M059J (cell line): ENCODE data around the gene NUB1. TPM values are rescaled to one million over a fixed set of nuclear protein-coding genes. Genes with fewer than 3 reads are reported as not detected.
A peak's percentile ranks its signal among the peaks of the same experiment; 100 is the strongest.

Experiments
- DNase-seq: peaks from one replicate; pipeline ENCODE4 v3.0.0-alpha.2; 2012; ENCODE audit warnings: low read depth
- total RNA-seq: library from RNA; depleted of rRNA; stranded (reverse); fragments of >200 nt; shearing (Covaris generic); gene quantifications from 2 replicates; pipeline ENCODE4 v1.2.3, GENCODE V29; 2014

Gene NUB1
- total RNA-seq, 1 experiment from 2014 or later = 74.4 TPM

DNA sequence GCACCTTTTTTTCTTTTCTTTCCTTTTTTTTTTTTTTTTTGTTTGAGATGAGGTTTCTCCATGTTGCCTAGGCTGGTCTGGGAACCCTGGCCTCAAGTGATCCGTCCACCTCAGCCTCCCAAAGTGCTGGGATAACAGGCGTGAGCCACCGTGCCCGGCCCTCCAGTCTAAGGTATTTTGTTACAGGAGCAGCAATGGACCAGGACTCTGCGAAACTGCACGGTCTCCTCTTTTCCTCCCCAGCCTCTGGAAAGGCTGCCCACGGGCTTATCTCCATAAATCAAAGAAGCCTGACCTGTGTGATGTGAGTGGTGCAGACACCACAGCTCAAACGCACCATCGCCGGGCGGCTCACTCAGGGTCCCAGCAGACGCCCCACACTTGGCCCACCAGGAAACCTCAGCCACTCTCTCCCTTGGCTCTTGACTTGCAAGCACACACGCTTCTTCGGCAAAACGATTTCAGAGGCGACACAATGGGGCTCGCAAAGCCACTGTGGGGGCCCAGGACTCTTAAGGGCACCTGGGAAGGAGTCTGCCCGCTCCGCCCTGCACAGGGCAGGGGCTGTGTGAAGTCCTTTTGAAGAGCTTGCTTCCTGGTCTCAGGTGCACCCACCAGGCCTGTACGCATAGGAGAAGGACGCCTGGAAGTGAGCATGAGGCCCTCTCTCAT lies 47.6 kb downstream of the NUB1 start:
- no peak for DNase-seq

DNA sequence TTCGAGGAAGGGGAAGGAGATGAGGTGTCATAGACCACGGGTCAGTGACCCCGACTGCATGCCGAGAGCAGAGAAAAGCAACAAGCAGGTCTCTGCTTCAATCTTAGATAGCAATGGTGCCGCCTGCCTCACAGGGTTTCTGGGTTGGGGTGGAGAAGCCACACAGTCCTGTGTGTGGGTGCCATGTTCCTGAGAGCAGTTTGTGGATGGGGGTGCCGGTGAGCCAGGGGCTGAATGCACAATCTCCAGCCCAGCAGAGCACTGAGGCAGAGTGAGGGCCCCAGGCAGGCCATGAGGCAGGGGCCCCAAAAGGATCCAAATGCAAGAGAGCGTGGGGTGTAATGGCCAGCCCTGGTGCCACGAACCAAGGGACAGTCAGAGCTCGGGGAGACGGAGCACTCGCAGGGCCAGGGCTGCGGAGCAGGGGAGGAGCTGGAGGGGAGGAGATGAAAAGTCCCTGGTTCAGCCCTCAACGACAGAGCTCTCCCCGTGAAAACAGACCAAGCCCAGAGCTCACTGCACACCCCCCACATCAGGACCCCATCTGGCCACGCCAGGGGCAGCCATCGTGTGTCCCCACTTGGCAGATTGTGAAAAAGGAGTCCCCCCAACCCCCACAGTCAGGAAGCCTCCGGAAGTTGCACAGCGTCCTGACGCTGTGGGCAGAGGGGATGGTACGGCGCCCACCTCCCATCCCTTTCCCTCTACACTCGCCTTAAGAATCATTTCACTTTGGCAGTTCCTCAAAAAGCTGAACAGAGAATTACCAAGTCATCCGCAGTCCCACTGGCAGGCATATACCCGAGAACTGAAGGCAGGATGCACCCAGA lies 48.4 kb downstream of the NUB1 start:
- DNase-seq = no peak

DNA sequence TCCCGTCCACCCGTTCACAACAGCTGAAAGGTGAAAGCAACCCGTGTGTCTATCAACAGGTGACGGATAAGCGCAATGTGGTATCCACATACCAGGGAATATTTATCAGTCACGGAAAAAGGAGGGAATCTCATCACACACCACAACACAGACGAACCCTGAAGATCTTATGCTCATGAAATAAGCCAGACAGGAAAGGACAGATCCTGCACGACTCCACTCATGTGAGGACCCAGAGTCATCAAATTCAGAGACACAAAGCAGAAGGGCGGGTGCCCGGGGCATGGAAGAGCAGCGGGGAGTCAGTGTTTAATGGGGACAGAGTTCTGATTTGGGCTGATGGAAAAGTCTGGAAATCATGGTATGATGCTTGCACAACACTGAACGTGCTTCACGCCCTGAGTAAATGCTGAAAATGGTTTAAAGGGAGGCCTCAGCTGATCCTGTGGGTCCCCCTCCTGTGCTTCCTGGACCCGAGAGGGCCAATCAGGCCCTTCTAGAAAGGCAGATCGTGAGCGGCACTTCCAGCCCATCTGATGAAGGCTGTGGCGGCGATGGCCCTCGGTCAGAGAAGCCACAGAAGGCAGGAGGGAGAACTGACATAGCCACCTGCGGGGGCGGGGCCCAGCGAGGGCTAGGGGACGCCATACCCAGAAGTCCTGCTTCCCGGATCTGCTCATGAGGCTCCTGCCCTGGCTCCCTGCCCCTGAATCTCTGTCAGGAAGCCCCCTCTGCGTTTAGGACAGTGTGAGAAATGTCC lies 49.2 kb downstream of the NUB1 start:
- no peak for DNase-seq

DNA sequence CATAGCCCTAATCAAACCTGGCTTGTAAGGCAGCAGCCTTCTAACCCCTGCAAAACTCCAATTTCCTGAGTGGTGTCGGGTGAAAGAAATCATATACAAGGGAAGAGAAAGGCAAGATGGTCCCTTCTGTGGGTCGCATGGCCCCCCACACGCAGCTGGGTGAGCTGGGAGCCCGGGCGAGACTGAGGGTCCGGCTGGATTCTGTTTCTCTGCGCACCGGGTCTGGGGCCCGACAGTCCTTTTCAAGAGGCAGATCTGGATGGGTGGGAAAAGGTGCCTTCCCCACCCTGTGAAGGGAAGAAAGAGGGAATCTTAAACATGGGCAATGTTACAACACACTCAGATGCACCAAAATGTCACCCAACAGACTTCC lies 49.7 kb downstream of the NUB1 start:
- no peak for DNase-seq

DNA sequence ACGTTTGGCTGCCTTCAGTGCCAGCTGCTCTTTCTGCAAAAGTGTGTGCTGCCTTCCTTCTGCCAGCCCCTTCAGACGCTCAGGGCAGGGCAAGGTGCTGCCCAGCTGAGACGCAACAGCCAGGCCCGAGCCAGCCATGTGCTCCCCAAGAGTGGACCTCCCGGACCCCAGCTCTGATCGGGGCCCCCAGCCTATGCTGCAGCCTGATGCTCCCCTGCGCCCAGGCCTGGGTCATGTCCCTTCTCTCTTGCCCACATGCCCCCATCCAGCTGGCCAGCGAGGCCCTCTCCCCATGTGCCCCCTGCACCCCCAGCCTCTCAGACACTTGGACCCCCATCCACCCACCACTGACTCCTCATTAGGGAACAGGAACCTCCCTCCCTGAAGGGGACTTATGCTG lies 50.4 kb downstream of the NUB1 start:
- no peak for DNase-seq

DNA sequence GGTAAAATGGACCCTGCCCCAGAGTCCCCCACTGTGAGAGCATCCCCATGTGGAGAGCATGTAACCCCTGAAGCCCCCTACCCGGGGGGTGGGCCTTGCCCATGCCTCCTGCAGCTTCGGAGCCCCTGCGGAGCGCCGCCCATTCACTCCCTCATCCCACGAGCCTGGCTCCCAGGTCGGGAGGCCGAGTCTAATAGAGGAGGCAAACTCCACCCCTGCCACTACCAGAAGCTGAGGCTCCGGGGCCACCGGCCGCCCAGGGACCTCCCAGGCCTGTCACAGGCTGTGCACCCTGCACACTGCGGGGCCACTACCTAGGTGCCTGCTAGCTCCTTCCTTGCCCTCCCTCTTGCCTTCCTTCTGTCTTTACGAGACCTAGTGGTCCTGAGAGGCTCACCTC lies 50.8 kb downstream of the NUB1 start:
- no peak for DNase-seq

DNA sequence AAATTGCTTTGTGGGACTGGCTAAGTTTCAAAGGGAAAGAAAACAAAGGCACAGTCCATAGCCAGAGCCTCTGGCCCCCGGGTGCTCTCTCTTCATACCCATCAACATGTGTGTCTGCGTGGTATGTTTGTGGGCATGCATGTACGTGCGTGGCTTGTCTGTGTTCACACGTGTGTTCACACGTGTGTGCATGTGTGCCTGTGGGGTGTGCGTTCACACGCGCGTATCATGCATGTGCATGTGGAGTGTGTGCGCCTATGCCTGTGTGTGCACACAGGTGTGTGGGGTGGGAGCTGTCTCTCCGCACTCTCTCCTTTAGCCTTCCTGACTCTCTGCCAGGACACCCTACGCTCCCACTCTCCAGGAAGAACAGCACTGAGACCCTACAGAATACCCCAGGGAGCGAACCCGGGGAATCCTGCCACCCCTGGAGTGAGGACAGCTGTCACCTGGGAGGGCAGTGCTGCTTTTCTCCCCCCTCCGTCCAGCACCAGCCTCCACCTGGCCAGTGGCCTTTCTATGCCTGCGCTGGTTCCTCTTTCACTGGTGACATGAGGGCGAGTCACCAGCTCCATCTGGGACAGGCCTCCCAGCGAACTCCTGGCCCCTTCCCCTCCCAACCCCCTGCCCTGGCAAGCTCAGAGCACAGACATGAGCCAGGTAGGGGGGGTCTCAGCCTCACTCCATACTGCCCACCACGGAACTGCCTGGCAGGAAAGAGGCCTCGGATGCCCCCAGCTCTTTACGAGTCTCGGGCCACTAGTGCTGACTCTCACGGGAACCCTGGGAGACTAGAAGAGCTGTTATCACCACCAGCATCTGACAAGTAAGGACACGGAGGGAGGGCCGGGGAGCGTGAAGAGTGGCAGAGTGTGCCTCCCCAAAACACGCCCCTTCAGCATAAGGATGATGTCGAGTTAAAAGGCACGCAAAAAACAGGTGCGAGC lies 51.7 kb downstream of the NUB1 start:
- DNase-seq = no peak

DNA sequence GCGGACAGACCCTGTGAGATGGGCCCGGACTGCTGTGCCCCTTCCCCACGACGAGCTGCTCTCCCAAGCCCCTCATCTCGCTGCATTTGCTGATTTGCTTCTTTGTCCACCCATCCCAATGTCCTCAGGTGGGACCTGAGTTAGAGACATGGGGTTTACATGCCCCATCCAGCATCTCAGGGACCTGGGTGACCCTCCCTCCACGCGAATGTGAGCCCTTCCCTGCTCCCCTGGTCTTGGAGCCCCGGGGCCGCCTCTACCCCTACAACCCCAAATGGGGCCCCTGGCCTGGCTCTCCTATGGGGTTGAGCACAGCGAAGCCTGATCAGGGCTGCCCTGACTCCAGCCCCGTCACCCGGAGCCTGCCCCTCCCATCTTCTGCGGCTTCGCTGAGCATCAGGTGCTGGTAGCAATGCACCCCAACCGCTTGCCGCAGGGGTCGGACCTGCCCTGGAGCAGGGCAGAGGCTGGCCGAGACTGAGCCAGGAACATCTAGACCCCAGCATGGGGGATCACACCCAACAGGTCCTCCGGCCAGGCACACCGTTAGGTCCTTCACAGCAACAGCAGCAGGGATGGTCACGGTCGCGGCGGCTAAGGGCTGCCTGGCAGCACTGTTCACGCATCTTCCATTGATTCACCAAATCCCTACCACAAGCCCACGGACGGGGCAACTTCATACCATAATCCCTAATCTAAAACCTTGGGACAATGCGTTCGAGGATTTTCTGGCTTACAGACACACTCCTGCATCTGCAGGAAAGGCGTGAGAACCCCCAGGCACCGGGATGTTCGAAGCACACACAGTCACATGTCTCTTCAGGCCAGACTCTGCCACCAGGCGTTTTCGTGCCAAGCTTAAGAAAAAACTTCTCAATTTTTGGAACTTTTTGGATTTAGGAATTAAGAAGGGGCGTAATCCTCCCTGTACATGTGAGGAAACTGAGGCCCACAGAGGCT lies 52.7 kb downstream of the NUB1 start:
- no peak for DNase-seq

DNA sequence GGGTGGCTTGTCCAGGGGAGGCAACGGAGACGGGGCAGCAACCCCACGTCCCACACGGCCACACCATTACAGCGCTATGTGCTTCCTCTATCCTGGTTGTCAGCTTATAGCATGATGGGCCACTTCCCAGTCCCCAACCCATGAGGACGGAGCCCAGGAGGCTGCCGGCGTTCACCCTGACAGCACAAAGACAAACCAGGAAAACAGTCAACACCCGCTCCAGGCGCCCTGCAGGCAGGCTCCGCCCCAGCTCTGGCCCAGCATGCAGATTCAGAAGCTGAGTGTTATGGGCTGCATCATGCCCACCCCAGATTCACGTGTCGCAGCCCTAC lies 53.4 kb downstream of the NUB1 start:
- no peak for DNase-seq

DNA sequence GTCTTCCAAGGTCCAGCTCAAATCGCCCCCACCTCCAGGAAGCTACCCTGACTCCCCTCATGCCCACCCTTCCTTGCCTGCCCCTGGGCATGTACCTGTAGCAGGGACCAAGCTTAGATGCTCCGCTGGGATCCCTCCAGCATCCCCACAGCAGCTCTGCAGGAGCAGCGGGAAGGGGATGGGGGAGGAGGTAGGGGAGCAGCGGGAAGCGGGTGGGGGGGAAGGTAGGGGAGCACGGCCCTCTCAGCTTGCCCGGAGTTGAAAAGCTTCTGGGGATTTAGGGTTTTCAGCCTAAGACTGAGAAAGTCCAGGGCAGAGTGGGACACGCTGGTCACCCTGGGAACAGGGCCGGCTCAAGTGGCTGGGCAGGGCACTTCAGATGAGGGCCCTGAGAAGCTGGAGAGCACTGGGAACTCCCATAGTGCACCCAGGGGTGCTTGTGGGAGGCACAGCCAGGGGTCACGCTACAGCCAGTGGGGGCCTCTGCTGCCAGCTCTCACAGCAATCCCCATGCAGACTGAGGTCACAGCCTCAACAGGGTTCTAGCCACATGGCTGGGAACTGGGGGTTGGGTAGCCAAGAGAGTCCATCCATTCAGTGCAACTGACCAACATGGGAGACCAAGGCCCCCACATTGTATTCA lies 54.8 kb downstream of the NUB1 start:
- DNase-seq = no peak

DNA sequence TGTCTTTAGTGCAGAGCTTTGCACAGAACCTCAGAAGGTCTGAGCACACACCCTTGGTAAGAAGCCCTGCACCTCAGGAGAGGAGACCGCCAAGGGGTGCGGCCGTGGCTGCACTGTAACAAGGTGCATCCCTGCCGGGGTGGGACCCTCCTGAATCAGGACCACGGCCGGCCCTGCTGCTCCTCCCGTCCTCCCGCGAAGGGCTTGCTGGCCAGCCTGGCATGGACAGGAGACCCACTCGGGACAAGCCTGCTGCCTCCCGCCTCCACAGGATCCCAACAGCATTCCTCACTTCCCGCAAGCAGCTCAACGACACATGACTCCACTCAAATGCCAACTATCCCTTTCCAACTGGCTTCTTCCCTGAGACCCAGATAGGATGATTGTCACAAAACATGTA lies 55.4 kb downstream of the NUB1 start:
- no peak for DNase-seq

DNA sequence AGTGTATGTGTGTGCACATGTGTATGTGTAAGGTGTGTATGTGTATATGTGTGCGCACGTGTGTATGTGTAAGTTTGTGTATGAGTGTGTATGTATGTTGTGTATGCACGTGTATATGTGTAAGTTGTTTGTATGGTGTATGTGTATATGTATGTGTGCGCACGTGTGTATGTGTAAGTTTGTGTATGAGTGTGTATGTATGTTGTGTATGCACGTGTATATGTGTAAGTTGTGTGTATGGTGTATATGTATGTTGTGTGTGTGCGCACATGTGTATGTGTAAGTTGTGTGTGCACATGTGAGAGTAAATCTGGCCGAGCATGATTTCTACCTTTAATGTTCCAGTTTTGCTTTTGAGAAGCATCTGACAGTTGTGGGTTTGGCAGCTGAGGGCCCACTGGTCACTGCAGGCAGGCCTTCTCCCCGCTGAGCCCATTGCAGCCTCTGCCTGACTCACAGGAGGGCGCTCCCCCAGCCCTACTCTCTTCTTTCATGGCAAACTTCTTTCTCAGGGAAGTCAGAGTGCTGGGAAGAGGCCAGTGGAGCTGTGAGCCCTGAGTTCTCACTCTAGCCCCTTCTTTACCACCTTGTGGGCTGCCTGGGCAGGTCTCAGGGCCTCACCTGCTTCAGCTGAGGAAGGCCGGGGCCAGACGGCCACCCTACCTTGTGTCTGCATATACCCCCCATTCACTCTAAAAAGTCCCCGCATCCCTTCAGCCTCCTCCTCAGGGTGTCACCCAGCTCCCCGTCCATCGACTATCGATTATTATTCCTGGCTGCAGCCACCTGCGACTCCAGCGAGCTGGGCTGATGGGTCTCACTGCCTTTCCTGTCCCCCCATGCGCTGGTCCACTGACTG lies 57.1 kb downstream of the NUB1 start:
- peak; percentile 15 for DNase-seq

DNA sequence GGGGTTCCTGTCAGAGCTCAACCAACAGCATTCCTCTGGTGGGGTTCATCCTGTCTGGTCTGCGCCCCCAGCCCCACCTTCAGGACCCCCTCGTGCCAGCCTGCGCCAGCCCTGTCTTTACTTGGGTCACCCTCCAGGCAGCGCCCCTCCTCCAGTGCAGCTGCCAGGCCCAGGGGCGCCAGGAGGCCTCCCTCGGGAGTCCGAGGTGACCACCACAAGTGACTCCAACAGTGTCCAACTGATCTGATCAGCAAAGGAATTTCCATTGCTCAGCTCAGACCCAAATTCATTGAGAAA lies 57.6 kb downstream of the NUB1 start:
- no peak for DNase-seq

DNA sequence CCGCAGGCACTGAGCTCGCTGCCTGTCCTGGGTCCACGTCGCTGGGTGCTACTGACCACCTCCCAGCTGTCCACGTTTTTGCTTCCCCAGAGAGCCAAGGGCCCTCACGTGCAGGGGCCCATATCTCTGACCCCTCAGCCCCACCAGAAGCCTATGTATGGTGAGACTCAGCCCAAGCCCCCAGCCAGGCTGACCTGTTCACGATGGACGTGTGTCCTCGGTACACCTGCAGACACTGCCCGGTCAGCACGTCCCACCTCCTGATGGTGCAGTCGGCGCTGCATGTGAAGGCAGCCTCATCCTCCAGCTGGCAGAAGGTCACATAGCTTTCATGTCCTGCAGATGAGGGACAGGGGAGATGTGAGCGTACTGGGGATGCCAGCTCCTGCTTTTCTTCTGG lies 58.3 kb downstream of the NUB1 start:
- DNase-seq = no peak

DNA sequence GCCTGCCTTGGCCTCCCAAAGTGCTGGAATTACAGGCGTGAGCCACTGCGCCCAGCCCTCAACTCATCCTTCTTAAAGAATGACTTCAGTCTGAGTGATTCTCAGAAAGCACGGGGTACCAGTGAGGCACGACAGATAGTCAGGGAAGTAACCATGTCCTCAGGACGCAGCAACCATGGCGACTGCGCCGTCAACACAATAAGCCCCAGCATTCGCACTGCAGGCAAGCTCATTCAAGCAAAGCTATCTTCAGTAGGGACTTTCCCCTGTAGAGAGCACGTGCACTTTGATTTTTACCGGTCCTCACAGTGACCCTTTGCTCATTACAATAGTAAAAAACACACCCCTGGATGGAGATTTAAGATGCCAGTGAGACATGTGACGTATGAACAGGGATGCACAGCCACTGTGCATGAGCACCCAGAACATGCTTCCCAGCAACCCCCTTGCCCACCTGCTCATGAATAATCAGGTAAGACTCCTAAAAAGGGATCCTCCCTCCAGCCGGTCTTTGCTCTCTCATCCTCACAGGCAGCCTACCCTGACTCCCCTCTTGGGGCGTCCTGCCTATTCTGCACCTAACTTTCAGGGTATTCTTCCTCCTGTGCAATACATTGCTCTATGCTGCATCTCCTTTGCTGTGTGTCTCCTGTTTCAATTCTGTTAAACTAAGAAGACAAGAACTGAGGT lies 59.2 kb downstream of the NUB1 start:
- no peak for DNase-seq

DNA sequence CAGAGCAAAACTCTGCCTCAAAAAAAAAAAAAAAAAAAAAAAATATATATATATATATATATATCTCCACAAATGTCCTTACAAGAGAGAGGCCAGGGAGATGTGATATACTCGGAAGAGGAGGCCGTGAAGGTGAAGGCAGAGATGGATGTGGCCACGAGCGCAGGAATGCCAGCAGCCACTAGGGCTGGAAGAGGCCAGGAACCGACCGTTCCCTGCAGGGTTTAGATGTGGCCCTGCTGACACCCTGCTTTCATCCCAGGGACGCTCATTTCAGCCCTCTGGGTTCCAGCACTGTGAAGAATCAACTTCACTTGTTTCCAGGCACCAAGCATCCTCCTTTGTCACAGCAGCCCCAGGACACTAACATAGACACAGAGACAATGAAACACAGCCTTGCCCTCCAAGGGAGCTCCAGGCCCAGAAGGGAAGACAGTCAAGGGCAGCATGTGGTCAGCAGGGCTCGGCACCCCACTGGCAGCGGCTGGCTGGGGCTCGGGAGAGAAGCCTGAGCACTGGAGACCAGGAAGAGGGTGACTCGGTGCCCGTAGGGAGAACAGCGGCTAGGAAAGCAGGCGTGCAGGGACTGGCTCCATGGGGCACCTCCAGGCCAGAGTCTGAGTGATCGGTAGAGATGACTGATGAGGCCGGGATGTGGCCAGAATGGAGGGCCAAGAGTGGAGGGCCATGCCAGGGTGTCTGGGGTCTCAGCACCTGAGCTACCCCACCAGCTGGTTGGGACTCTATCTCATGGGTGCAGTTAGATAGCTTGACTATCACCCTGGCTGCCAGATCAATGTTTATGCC lies 60.6 kb downstream of the NUB1 start:
- no peak for DNase-seq

DNA sequence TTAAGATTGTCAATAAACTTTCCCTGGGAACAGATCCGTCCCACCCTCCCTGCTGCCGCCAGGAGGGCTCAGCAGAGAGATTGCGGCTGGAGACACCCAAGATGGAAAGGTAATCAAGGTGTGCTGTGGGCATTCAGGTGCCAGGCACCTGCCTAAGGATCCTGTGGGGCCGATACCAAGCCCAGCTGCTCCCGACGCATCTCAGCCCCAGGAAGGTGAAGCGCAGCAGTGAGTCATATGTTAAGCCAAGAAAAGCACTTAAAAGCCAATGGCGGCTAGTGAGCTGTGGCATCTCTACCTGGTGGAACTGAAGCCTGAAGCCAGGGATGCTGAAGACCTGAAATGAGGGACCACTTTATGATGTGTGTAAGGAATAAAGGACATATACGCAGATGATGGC lies 62.2 kb downstream of the NUB1 start:
- DNase-seq = peak; percentile 28
